Upper lobe of left lung (tissue), 6 donors: ENCODE measurements around the gene IRX2. TPM values are rescaled to one million over a fixed set of nuclear protein-coding genes. Genes with fewer than 3 reads are reported as not detected.

Experiments used
- ATAC-seq, 2 donors: fragments of 200-7000 bp; cut with Tn5 transposase; one replicate each; pipeline ENCODE4 v1.9.1; 2022; ENCODE audit warnings: mild to moderate bottlenecking in 2 of 2, moderate library complexity in 2 of 2; ENCODE audit not compliant: low FRiP score in 2 of 2
- DNase-seq, 2 donors: peaks; one replicate each; pipeline ENCODE4 v3.0.0-alpha.2; 2019 to 2020
- H3K27ac ChIP-seq, 4 donors: fragments of 200-600 bp; sonication (generic); one replicate each; pipeline ENCODE4 v1.5.1; 2016 to 2019
- H3K27me3 ChIP-seq, 4 donors: fragments of 200-600 bp; sonication (generic); one replicate each; pipeline ENCODE4 v1.5.1; 2017 to 2019
- H3K36me3 ChIP-seq, 4 donors: fragments of 200-600 bp; sonication (generic); one replicate each; pipeline ENCODE4 v1.5.1; 2016 to 2019
- H3K4me1 ChIP-seq, 4 donors: fragments of 200-600 bp; sonication (generic); one replicate each; pipeline ENCODE4 v1.5.1; 2018 to 2019
- H3K4me3 ChIP-seq, 4 donors: fragments of 200-600 bp; sonication (generic); one replicate each; pipeline ENCODE4 v1.5.1; 2017 to 2019; ENCODE audit warnings: mild to moderate bottlenecking in 2 of 4, moderate library complexity in 1 of 4
- H3K9me3 ChIP-seq, 4 donors: fragments of 200-600 bp; sonication (generic); one replicate each; pipeline ENCODE4 v1.5.1; 2018 to 2019
- EP300 ChIP-seq, 4 donors: sonication (generic); formaldehyde crosslinking; IDR thresholded peaks; one replicate each; pipeline ENCODE4 v1.5.1; 2017; ENCODE audit warnings: antibody characterized with exemption in 4 of 4, control low read depth in 2 of 4
- POLR2A ChIP-seq, 4 donors: fragments of 450-650 bp; IDR thresholded peaks; one replicate each; pipeline ENCODE4 v1.5.1; 2016 to 2017; ENCODE audit warnings: antibody characterized with exemption in 4 of 4, mild to moderate bottlenecking in 2 of 4
- POLR2AphosphoS5 ChIP-seq, 2 donors: sonication (generic); formaldehyde crosslinking; IDR thresholded peaks; one replicate each; pipeline ENCODE4 v1.5.1; 2017; ENCODE audit warnings: antibody characterized with exemption in 2 of 2
- WGBS, 2 donors: methylation state at CpG; one replicate each; pipeline ENCODE4 v1.1.5; 2017 to 2018; 5-methylcytosine and 5-hydroxymethylcytosine counted together
- total RNA-seq, 6 donors: library from RNA; depleted of rRNA in 4 of 6; stranded (reverse); fragments of >200 nt in 4 of 6; gene quantifications; one replicate each; pipeline versions ENCODE4 v1.1.0 to v1.2.1, GENCODE V29; 2016 to 2021
- TF ChIP-seq, protein P1 (sequence below), 6 experiments: fragments of 450-650 bp in 4 of 6; fragments of 200-600 bp in 2 of 6; sonication (generic) in 2 of 6; IDR thresholded peaks; one replicate each; pipeline ENCODE4 v1.5.1; 2016 to 2019; ENCODE audit warnings: antibody characterized with exemption in 6 of 6
- donor health status: DM: no; HTN: no; CAD: no; lungs with moderate emphysema.
- donor health status: DM: no; HTN: yes; CAD: no; lungs with severe emphysema.

IRX2 gene
- total RNA-seq, 6 donors from 2014 or later = 53.2 to 131 (median 106) TPM

DNA sequence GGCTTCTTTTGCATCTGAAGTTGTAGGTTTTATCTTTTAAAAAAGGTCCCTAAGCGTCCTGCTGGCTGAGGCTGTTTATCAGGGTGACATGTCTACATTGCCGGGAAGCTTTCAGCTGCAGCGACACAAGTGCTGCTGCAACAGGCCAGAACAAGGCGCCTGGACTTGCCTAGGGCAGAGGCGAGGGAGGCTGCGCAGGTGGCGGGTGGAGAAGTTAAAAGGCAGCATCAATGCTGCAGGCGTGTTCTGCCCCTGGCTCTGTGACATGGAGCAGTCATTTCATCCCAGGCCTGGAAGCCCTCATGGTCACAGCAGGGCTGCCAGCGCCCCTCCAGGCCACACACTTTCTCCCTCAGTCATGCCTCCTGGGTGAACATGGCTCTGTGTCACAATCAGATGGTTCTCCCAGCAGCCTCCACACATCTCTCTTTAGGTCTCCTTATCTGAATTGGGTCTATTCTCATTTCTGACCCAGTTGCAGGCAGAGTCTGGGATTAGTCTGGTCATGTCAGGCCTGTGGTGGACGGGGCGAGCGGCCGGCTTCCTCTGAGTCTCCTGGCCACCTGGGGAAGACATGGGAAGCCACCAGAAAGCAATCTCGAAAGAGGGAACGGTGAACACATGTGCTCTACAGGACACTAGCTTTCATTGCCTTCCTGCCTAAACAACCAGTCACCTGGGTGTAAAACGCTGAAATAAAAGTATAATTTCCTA, 41.3 kb downstream of the IRX2 start:
- 88% methylated on average over 16 of the region's 16 CpGs for WGBS, 2 donors
- no peak overlapping the region for H3K27ac ChIP-seq
- no peaks in the 10 kb centered on the region for H3K36me3 ChIP-seq
- no peaks in the 10 kb centered on the region for H3K27me3 ChIP-seq
- H3K4me1 ChIP-seq = no peaks in the 10 kb centered on the region
- no peaks in the 10 kb centered on the region for H3K9me3 ChIP-seq
- TF ChIP-seq EP300 (IDR thresholded peaks at IDR 0.05) (no peak), POLR2A (IDR thresholded peaks at IDR 0.05) (no peak), POLR2AphosphoS5 (IDR thresholded peaks at IDR 0.05) (no peak)
- TF ChIP-seq, protein P1, sequence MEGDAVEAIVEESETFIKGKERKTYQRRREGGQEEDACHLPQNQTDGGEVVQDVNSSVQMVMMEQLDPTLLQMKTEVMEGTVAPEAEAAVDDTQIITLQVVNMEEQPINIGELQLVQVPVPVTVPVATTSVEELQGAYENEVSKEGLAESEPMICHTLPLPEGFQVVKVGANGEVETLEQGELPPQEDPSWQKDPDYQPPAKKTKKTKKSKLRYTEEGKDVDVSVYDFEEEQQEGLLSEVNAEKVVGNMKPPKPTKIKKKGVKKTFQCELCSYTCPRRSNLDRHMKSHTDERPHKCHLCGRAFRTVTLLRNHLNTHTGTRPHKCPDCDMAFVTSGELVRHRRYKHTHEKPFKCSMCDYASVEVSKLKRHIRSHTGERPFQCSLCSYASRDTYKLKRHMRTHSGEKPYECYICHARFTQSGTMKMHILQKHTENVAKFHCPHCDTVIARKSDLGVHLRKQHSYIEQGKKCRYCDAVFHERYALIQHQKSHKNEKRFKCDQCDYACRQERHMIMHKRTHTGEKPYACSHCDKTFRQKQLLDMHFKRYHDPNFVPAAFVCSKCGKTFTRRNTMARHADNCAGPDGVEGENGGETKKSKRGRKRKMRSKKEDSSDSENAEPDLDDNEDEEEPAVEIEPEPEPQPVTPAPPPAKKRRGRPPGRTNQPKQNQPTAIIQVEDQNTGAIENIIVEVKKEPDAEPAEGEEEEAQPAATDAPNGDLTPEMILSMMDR (IDR thresholded peaks at IDR 0.05) = no peak
- DNase-seq (peak in 1 of 2 donors; percentile 54), ATAC-seq (no peak)
- H3K4me3 ChIP-seq = no peak overlapping the region

DNA sequence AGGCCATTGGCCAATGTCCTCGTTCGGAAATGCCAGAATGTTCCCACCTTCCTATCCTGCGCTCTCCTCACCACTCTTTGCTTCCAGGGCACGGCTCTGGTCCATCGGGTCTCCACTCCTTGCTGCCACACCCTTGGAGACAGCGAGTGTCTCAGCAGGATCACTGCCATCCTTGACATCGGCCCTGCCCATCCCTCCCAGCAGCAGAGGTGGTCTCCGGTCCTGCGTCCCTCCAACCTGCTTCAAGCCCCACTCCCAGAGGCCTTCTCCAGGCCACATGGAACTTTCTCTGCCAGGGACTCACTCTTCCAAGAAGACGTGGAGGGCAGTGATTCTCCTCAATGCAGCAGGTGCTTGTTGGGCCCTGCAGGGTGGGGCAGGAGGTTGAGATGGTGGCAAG, 42.7 kb downstream of the IRX2 start:
- DNase-seq (no peak), ATAC-seq (no peak)
- H3K36me3 ChIP-seq = no peaks in the 10 kb centered on the region
- H3K27ac ChIP-seq = no peak overlapping the region
- WGBS, 2 donors = 84 to 91% methylated on average over 9 to 10 of the region's 10 CpGs
- TF ChIP-seq, protein P1 (IDR thresholded peaks at IDR 0.05) = no peak
- no peak for TF ChIP-seq POLR2AphosphoS5 (IDR thresholded peaks at IDR 0.05)
- no peak for TF ChIP-seq POLR2A (IDR thresholded peaks at IDR 0.05)
- TF ChIP-seq EP300 (IDR thresholded peaks at IDR 0.05) = no peak
- H3K4me3 ChIP-seq = no peak overlapping the region
- no peaks in the 10 kb centered on the region for H3K9me3 ChIP-seq
- no peaks in the 10 kb centered on the region for H3K4me1 ChIP-seq
- no peaks in the 10 kb centered on the region for H3K27me3 ChIP-seq

DNA sequence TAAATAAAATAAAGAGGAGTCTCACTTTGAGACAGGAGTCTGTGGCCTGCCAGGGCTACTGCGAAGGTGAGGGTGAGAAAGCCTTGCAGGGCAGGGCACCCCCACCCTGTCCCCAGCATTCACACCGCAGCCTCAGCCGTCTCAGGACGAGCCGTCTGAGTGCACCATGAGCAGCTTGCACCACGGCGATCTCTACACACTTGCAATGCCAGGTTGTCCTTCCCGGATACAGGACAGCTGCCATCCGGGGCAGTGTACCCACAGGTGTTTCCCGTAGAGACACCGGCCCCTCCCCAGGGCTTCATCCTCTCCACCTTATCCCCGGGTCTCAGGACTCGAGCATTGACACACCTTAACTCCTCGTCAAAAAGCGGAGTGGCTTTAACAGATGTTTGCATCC, 43.3 kb downstream of the IRX2 start:
- Histone ChIP-seq H3K27ac (no peak overlapping the region), H3K36me3 (no peaks in the 10 kb centered on the region), H3K4me1 (no peaks in the 10 kb centered on the region), H3K27me3 (no peaks in the 10 kb centered on the region), H3K4me3 (no peak overlapping the region), H3K9me3 (no peaks in the 10 kb centered on the region)
- 83 to 92% methylated on average over 9 to 15 of the region's 15 CpGs for WGBS, 2 donors
- ATAC-seq (no peak), DNase-seq (peak in 1 of 2 donors; percentile 37)
- TF ChIP-seq POLR2A (IDR thresholded peaks at IDR 0.05) (no peak), EP300 (IDR thresholded peaks at IDR 0.05) (no peak), POLR2AphosphoS5 (IDR thresholded peaks at IDR 0.05) (no peak)
- TF ChIP-seq, protein P1 (IDR thresholded peaks at IDR 0.05) = no peak

DNA sequence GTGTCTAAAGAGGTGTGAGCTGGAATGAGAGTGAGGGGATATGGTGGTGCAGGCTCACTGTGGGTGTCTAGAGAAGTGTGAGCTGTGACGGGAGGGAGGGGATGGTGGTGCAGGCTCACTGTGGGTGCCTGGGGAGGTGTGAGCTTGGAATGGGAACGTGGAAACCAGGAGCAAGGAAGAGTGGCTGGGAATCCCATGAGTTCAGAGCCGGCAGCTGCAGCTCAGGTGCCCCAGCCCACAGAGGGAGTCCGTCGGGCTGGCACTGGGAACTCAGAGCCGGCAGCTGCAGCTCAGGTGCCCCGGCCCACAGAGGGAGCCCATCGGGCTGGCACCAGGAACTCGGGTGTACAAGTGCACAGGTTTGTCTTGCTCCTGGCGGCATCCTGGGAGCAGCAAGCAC, 45.6 kb downstream of the IRX2 start:
- Histone ChIP-seq H3K9me3 (no peaks in the 10 kb centered on the region), H3K36me3 (no peaks in the 10 kb centered on the region), H3K4me1 (no peaks in the 10 kb centered on the region), H3K27ac (no peak overlapping the region), H3K27me3 (no peaks in the 10 kb centered on the region), H3K4me3 (no peak overlapping the region)
- TF ChIP-seq, protein P1 (IDR thresholded peaks at IDR 0.05) = no peak
- no peak for TF ChIP-seq POLR2AphosphoS5 (IDR thresholded peaks at IDR 0.05)
- TF ChIP-seq EP300 (IDR thresholded peaks at IDR 0.05) = no peak
- no peak for TF ChIP-seq POLR2A (IDR thresholded peaks at IDR 0.05)
- no peak for ATAC-seq
- WGBS, 2 donors = 58 to 66% methylated on average over 4 to 10 of the region's 10 CpGs
- peak in 1 of 2 donors; percentile 43 for DNase-seq
